Spleen (tissue), 11 donors: ENCODE measurements around the gene ENGASE. TPM values are rescaled to one million over a fixed set of nuclear protein-coding genes. Genes with fewer than 3 reads are reported as not detected.
A peak's percentile ranks its signal among the peaks of the same experiment; 100 is the strongest.

Source experiments
- DNase-seq: peaks from one replicate; pipeline ENCODE4 v3.0.0-alpha.2; 2020
- H3K27ac ChIP-seq, 8 donors: fragments of 200-600 bp; sonication (generic) in 7 of 8; 1 replicate in 4 of 8; 2 replicates in 4 of 8; pipeline versions ENCODE4 v1.5.0 to v1.8.0; 2016 to 2021; ENCODE audit warnings: inconsistent platforms in 4 of 8, mild to moderate bottlenecking in 4 of 8, moderate library complexity in 1 of 8
- H3K27me3 ChIP-seq, 7 donors: fragments of 200-600 bp; sonication (generic) in 6 of 7; replicated peaks in 1 of 7; 1 replicate in 4 of 7; 2 replicates in 3 of 7; pipeline versions ENCODE4 v1.5.0 to v1.8.0; 2016 to 2021; ENCODE audit warnings: inconsistent platforms in 3 of 7, mild to moderate bottlenecking in 1 of 7
- H3K36me3 ChIP-seq, 6 donors: fragments of 200-600 bp; sonication (generic) in 5 of 6; 1 replicate in 4 of 6; 2 replicates in 2 of 6; pipeline versions ENCODE4 v1.5.0 to v1.8.0; 2016 to 2021; ENCODE audit warnings: inconsistent platforms in 2 of 6
- H3K4me1 ChIP-seq, 6 donors: fragments of 200-600 bp; sonication (generic) in 5 of 6; 1 replicate in 3 of 6; 2 replicates in 3 of 6; pipeline versions ENCODE4 v1.5.0 to v1.8.0; 2016 to 2021; ENCODE audit warnings: inconsistent platforms in 3 of 6
- H3K4me3 ChIP-seq, 8 donors: fragments of 200-600 bp; sonication (generic) in 7 of 8; 1 replicate in 4 of 8; 2 replicates in 4 of 8; pipeline versions ENCODE4 v1.5.0 to v1.8.0; 2016 to 2021; ENCODE audit warnings: inconsistent platforms in 4 of 8, mild to moderate bottlenecking in 4 of 8, moderate library complexity in 2 of 8
- H3K9me3 ChIP-seq, 8 donors: fragments of 200-600 bp; sonication (generic) in 7 of 8; 1 replicate in 4 of 8; 2 replicates in 4 of 8; pipeline versions ENCODE4 v1.5.0 to v1.8.0; 2016 to 2021; ENCODE audit warnings: inconsistent platforms in 4 of 8
- CTCF ChIP-seq, 11 experiments: fragments of 200-600 bp in 7 of 11; fragments of 450-650 bp in 4 of 11; sonication (generic) in 4 of 11; IDR thresholded peaks in 8 of 11; conservative IDR thresholded peaks in 3 of 11; 1 replicate in 7 of 11; 2 replicates in 4 of 11; pipeline versions ENCODE4 v1.4.0 to v1.8.0; 2016 to 2021; ENCODE audit warnings: antibody characterized with exemption in 11 of 11, inconsistent platforms in 4 of 11, mild to moderate bottlenecking in 1 of 11
- POLR2A ChIP-seq, 3 donors: fragments of 450-650 bp; IDR thresholded peaks; one replicate each; pipeline ENCODE4 v1.5.1; 2017; ENCODE audit warnings: antibody characterized with exemption in 3 of 3, mild to moderate bottlenecking in 1 of 3
- POLR2AphosphoS5 ChIP-seq, 3 donors: sonication (generic); formaldehyde crosslinking; IDR thresholded peaks; one replicate each; pipeline ENCODE4 v1.5.1; 2017; ENCODE audit warnings: antibody characterized with exemption in 3 of 3
- WGBS, 5 donors: extraction: QIAGEN DNeasy Blood & Tissue Kit in 3 of 5; methylation state at CpG; one replicate each; pipeline versions ENCODE4 v1.1.5 to v1.1.7; 2013 to 2018; 5-methylcytosine and 5-hydroxymethylcytosine counted together
- intact Hi-C: fragments of 100-400 bp; cut with DNase I; formaldehyde crosslinking; loops from one replicate; pipeline ENCODE4 v1.15.0; 2023; ENCODE audit warnings: low total_unique reads
- polyA plus RNA-seq, 3 donors: library from polyadenylated mRNA; stranded (reverse); fragments of 200-250 nt; gene quantifications; one replicate each; pipeline ENCODE4 v1.2.1, GENCODE V29; 2013
- total RNA-seq, 7 donors: library from RNA; depleted of rRNA in 3 of 7; stranded (reverse); fragments of >200 nt in 3 of 7; fragmentation: NEBNext Ultra II Directional in 4 of 7; extraction: Animal tissue kit (Norgen Biotek cat#: 25700) in 4 of 7; gene quantifications; one replicate each; pipeline versions ENCODE4 v1.1.0 to v1.2.1, GENCODE V29; 2016 to 2021
- donor health status: healthy with polysubstance abuse.
- donor health status: DM: no; HTN: no; CAD: no; lungs with moderate emphysema.
- donor health status: DM: no; HTN: no; CAD: no.
- donor health status: Bipolar disorder and iron deficiency.
- donor health status: healthy.
- donor health status: DM: no; HTN: no; CAD: no.
- donor health status: DM: yes; HTN: yes; CAD: no.

ENGASE gene
- total and polyA plus RNA-seq, 10 donors: 25.0 to 148 (median 93.2) TPM

- peak; percentile 76 for DNase-seq
- intact Hi-C loops: no loop called here
- peaks cover 0 to 89% (median 20%) of the 10 kb centered on the region in 7 donors for H3K27me3 ChIP-seq
- peak overlapping the region; percentile 9 to 79 (median 40) for H3K4me3 ChIP-seq
- no peaks in the 10 kb centered on the region for H3K9me3 ChIP-seq
- TF ChIP-seq POLR2A (IDR thresholded peaks at IDR 0.05): peak in 2 of 3 donors; percentile 22 to 38
- peak; percentile 77 to 88 (median 82) for TF ChIP-seq POLR2AphosphoS5 (IDR thresholded peaks at IDR 0.05)
- no peak for TF ChIP-seq CTCF (IDR thresholded peaks at IDR 0.05 in 8 of 11, conservative IDR thresholded peaks at IDR 0.05 in 3 of 11)
- H3K36me3 ChIP-seq: no peaks in the 10 kb centered on the region
- 54 to 78% (median 67%) methylated on average over 14 to 16 of the region's 16 CpGs for WGBS, 5 donors
- peak overlapping the region in 7 of 8 donors; percentile 69 to 87 (median 79) for H3K27ac ChIP-seq
- peaks cover 0 to 70% (median 40%) of the 10 kb centered on the region in 6 donors for H3K4me1 ChIP-seq
Observed at GRCh38 chr17:79026376-79027273, 48.0 kb upstream of the ENGASE start.

- intact Hi-C loops: no loop called here
- H3K9me3 ChIP-seq: no peaks in the 10 kb centered on the region
- peak overlapping the region; percentile 4 to 79 (median 24) for H3K4me3 ChIP-seq
- peak; percentile 68 to 86 (median 86) for TF ChIP-seq POLR2AphosphoS5 (IDR thresholded peaks at IDR 0.05)
- TF ChIP-seq POLR2A (IDR thresholded peaks at IDR 0.05): peak in 1 of 3 donors; percentile 51
- TF ChIP-seq CTCF (IDR thresholded peaks at IDR 0.05 in 8 of 11, conservative IDR thresholded peaks at IDR 0.05 in 3 of 11): no peak
- peak overlapping the region; percentile 48 to 87 (median 77) for H3K27ac ChIP-seq
- 44 to 80% (median 66%) methylated on average over 9 to 10 of the region's 10 CpGs for WGBS, 5 donors
- peak; percentile 78 for DNase-seq
- H3K4me1 ChIP-seq: peaks cover 0 to 62% (median 36%) of the 10 kb centered on the region in 6 donors
- no peaks in the 10 kb centered on the region for H3K36me3 ChIP-seq
- H3K27me3 ChIP-seq: peaks cover 0 to 88% (median 20%) of the 10 kb centered on the region in 7 donors
Observed at GRCh38 chr17:79027274-79027924, 47.2 kb upstream of the ENGASE start.

- DNase-seq: no peak
- Histone ChIP-seq H3K4me3 (peak overlapping the region in 2 of 8 donors; percentile 4 to 79), H3K4me1 (peaks cover 0 to 57% (median 35%) of the 10 kb centered on the region in 6 donors), H3K27ac (peak overlapping the region; percentile 48 to 87 (median 77)), H3K9me3 (no peaks in the 10 kb centered on the region), H3K36me3 (no peaks in the 10 kb centered on the region), H3K27me3 (peaks cover 0 to 84% (median 20%) of the 10 kb centered on the region in 7 donors)
- TF ChIP-seq POLR2A (IDR thresholded peaks at IDR 0.05) (no peak), CTCF (IDR thresholded peaks at IDR 0.05 in 8 of 11, conservative IDR thresholded peaks at IDR 0.05 in 3 of 11) (no peak), POLR2AphosphoS5 (IDR thresholded peaks at IDR 0.05) (no peak)
- intact Hi-C loops: no loop called here
- 51 to 54% (median 52%) methylated on average over 16 of the region's 16 CpGs for WGBS, 5 donors
Observed at GRCh38 chr17:79027925-79028491, 46.6 kb upstream of the ENGASE start.
